HepG2 (cell line): ENCODE data around the gene PLCB4.

Source experiments
- GFI1 ChIP-seq: sonication (generic); formaldehyde crosslinking; IDR thresholded peaks from 2 replicates; pipeline ENCODE4 v1.5.0; 2020; ENCODE audit warnings: missing genetic modification reagents, mild to moderate bottlenecking, borderline replicate concordance
- POLR2A ChIP-seq, 2 experiments: IDR thresholded peaks; 2 replicates each; pipeline ENCODE4 v1.6.1; 2011; ENCODE audit warnings: low read depth in 2 of 2, low read length in 2 of 2, mild to moderate bottlenecking in 1 of 2, moderate library complexity in 1 of 2; ENCODE audit not compliant: insufficient read depth in 1 of 2
- SALL2 ChIP-seq: sonication (generic); formaldehyde crosslinking; IDR thresholded peaks from 2 replicates; pipeline ENCODE4 v1.8.1; 2023; ENCODE audit warnings: mild to moderate bottlenecking, missing genetic modification reagents, inconsistent platforms
- SNRNP70 ChIP-seq: fragments of 200-400 bp; formaldehyde crosslinking; IDR thresholded peaks from 2 replicates; pipeline ENCODE4 v1.6.1; 2017; ENCODE audit warnings: mild to moderate bottlenecking, low read depth, low read length, moderate library complexity
- ZBTB7B ChIP-seq: sonication (generic); formaldehyde crosslinking; IDR thresholded peaks from 2 replicates; pipeline ENCODE4 v1.4.0; 2020; ENCODE audit warnings: missing genetic modification reagents
- ZNF280B ChIP-seq: sonication (generic); formaldehyde crosslinking; IDR thresholded peaks from 2 replicates; pipeline ENCODE4 v1.5.0; 2020; ENCODE audit warnings: missing genetic modification reagents, mild to moderate bottlenecking, borderline replicate concordance

DNA sequence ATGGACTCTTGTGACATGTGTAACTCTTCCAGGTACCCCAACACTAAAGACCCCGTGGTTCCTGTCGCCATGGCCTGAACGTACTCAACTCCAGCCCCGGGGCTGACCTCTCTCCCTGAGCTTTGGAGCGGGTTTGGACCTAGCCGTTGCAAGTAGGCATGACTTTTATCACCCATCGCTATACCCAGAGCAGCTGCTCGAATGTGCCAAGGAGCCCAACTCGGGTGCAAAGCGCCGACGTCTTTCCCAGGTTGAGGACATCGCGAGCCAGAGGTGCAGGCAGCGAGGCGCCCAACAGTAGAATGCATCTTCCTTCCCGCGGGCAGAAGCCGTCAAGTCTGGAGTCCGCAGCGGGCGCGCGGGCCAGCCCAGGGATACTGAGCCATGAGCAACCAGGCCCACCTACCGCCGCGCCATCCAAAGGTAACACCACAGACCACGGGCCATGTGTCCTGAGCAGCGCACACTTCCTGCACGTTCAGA is 439.9 kb downstream of the PLCB4 start:
- no peak for TF ChIP-seq GFI1
- no peak for TF ChIP-seq SNRNP70
- no peak for TF ChIP-seq ZBTB7B (CRISPR knock-in tag)
- no peak for TF ChIP-seq POLR2A (IDR thresholded peaks at IDR 0.05; ENCODE audit: insufficient read depth in 1 of 2, low read depth in 2 of 2, low read length in 2 of 2)
- no peak for TF ChIP-seq SALL2 (CRISPR knock-in tag)
- no peak for TF ChIP-seq ZNF280B (CRISPR knock-in tag)
